ENCODE data around the gene NOVA1. TPM values are rescaled to one million over a fixed set of nuclear protein-coding genes. Genes with fewer than 3 reads are reported as not detected.

NOVA1 gene
- total and polyA plus RNA-seq, 9 donors, result 3.9 to 11.7 (median 7.4) TPM

GRCh38 chr14:26500028-26500427 lies 97.8 kb downstream of the NOVA1 start:
- 74 to 77% (median 75%) methylated on average over 2 of the region's 2 CpGs for WGBS, 3 donors
- TF ChIP-seq POLR2A (IDR thresholded peaks at IDR 0.05) (no peak), EP300 (IDR thresholded peaks at IDR 0.05) (no peak), CTCF (IDR thresholded peaks at IDR 0.05) (no peak)
- H3K27ac ChIP-seq, result no peak overlapping the region
- DNase-seq, result no peak
- intact Hi-C loops (cut with DNase I), result no loop called here
- H3K4me1 ChIP-seq (ENCODE audit: insufficient read depth), result no peaks in the 10 kb centered on the region
- H3K4me3 ChIP-seq, result no peak overlapping the region
- H3K36me3 ChIP-seq, result no peaks in the 10 kb centered on the region
- H3K27me3 ChIP-seq, result no peaks in the 10 kb centered on the region
- H3K9me3 ChIP-seq, result no peaks in the 10 kb centered on the region

GRCh38 chr14:26499546-26499945 lies 98.3 kb downstream of the NOVA1 start:
- Histone ChIP-seq H3K4me1 (ENCODE audit: insufficient read depth) (no peaks in the 10 kb centered on the region), H3K27me3 (no peaks in the 10 kb centered on the region), H3K4me3 (no peak overlapping the region), H3K36me3 (no peaks in the 10 kb centered on the region), H3K9me3 (no peaks in the 10 kb centered on the region), H3K27ac (no peak overlapping the region)
- 90 to 97% (median 91%) methylated on average over 2 of the region's 2 CpGs for WGBS, 3 donors
- intact Hi-C loops (cut with DNase I), result no loop called here
- no peak for TF ChIP-seq EP300 (IDR thresholded peaks at IDR 0.05)
- no peak for TF ChIP-seq CTCF (IDR thresholded peaks at IDR 0.05)
- no peak for TF ChIP-seq POLR2A (IDR thresholded peaks at IDR 0.05)
- no peak for DNase-seq

- no peak overlapping the region for H3K4me3 ChIP-seq
- DNase-seq, result no peak
- TF ChIP-seq EP300 (IDR thresholded peaks at IDR 0.05) (no peak), CTCF (IDR thresholded peaks at IDR 0.05) (no peak), POLR2A (IDR thresholded peaks at IDR 0.05) (no peak)
- intact Hi-C loops (cut with DNase I), result no loop called here
- 95 to 98% (median 98%) methylated on average over 3 of the region's 3 CpGs for WGBS, 3 donors
- H3K36me3 ChIP-seq, result no peaks in the 10 kb centered on the region
- H3K4me1 ChIP-seq (ENCODE audit: insufficient read depth), result no peaks in the 10 kb centered on the region
- no peak overlapping the region for H3K27ac ChIP-seq
- H3K27me3 ChIP-seq, result no peaks in the 10 kb centered on the region
- no peaks in the 10 kb centered on the region for H3K9me3 ChIP-seq
These were observed 110.9 kb downstream of the NOVA1 start for GRCh38 chr14:26486922-26487321.

- TF ChIP-seq POLR2A (IDR thresholded peaks at IDR 0.05), result no peak
- TF ChIP-seq EP300 (IDR thresholded peaks at IDR 0.05), result no peak
- TF ChIP-seq CTCF (IDR thresholded peaks at IDR 0.05), result no peak
- Histone ChIP-seq H3K27ac (no peak overlapping the region), H3K27me3 (no peaks in the 10 kb centered on the region), H3K4me1 (ENCODE audit: insufficient read depth) (no peaks in the 10 kb centered on the region), H3K36me3 (no peaks in the 10 kb centered on the region), H3K9me3 (no peaks in the 10 kb centered on the region), H3K4me3 (no peak overlapping the region)
- no peak for DNase-seq
- 86 to 97% (median 93%) methylated on average over 2 of the region's 2 CpGs for WGBS, 3 donors
- intact Hi-C loops (cut with DNase I), result no loop called here
These were observed 113.3 kb downstream of the NOVA1 start for GRCh38 chr14:26484562-26484961.

- H3K4me3 ChIP-seq, result no peak overlapping the region
- H3K9me3 ChIP-seq, result no peaks in the 10 kb centered on the region
- intact Hi-C loops (cut with DNase I), result no loop called here
- H3K27me3 ChIP-seq, result no peaks in the 10 kb centered on the region
- 96 to 97% (median 96%) methylated on average over 4 of the region's 4 CpGs for WGBS, 3 donors
- TF ChIP-seq POLR2A (IDR thresholded peaks at IDR 0.05) (no peak), EP300 (IDR thresholded peaks at IDR 0.05) (no peak), CTCF (IDR thresholded peaks at IDR 0.05) (no peak)
- H3K4me1 ChIP-seq (ENCODE audit: insufficient read depth), result no peaks in the 10 kb centered on the region
- no peaks in the 10 kb centered on the region for H3K36me3 ChIP-seq
- H3K27ac ChIP-seq, result no peak overlapping the region
- DNase-seq, result no peak
These were observed 118.9 kb downstream of the NOVA1 start for GRCh38 chr14:26478967-26479366.

Data from ovary (tissue), 9 donors.